Parathyroid adenoma (tissue), 2 donors: ENCODE data around the gene SMC6.

Source experiments
- H2AFZ ChIP-seq: fragments of 300-600 bp; sonication (generic); one replicate; pipeline ENCODE4 v1.7.0; 2017; ENCODE audit warnings: antibody characterized with exemption, mild to moderate bottlenecking
- H3K27ac ChIP-seq: fragments of 300-600 bp; sonication (generic); one replicate; pipeline ENCODE4 v1.7.0; 2017
- H3K27me3 ChIP-seq: fragments of 300-600 bp; sonication (generic); one replicate; pipeline ENCODE4 v1.7.0; 2017; ENCODE audit warnings: low read length; ENCODE audit not compliant: control insufficient read depth, insufficient read depth
- H3K36me3 ChIP-seq: fragments of 300-600 bp; sonication (generic); one replicate; pipeline ENCODE4 v1.7.0; 2017; ENCODE audit warnings: low read length; ENCODE audit not compliant: control insufficient read depth, insufficient read depth
- H3K4me1 ChIP-seq: fragments of 300-600 bp; sonication (generic); one replicate; pipeline ENCODE4 v1.7.0; 2017; ENCODE audit warnings: control low read depth
- H3K4me2 ChIP-seq: fragments of 300-600 bp; sonication (generic); one replicate; pipeline ENCODE4 v1.7.0; 2017; ENCODE audit warnings: low read length
- H3K4me3 ChIP-seq: fragments of 300-600 bp; sonication (generic); one replicate; pipeline ENCODE4 v1.7.0; 2017; ENCODE audit warnings: low read depth, low read length
- H3K79me2 ChIP-seq: fragments of 300-600 bp; sonication (generic); one replicate; pipeline ENCODE4 v1.7.0; 2017; ENCODE audit warnings: control low read depth
- H3K9ac ChIP-seq: fragments of 300-600 bp; sonication (generic); one replicate; pipeline ENCODE4 v1.7.0; 2017; ENCODE audit warnings: mild to moderate bottlenecking
- H3K9me3 ChIP-seq: fragments of 300-600 bp; sonication (generic); one replicate; pipeline ENCODE4 v1.7.0; 2017; ENCODE audit warnings: low read length; ENCODE audit not compliant: control insufficient read depth
- TF ChIP-seq, protein P1 (sequence below): fragments of 300-600 bp; sonication (generic); IDR thresholded peaks from one replicate; pipeline ENCODE4 v1.7.0; 2017; ENCODE audit warnings: antibody characterized with exemption, mild to moderate bottlenecking
- donor health status: primary hyperparathyroidism.

SMC6 gene

DNA sequence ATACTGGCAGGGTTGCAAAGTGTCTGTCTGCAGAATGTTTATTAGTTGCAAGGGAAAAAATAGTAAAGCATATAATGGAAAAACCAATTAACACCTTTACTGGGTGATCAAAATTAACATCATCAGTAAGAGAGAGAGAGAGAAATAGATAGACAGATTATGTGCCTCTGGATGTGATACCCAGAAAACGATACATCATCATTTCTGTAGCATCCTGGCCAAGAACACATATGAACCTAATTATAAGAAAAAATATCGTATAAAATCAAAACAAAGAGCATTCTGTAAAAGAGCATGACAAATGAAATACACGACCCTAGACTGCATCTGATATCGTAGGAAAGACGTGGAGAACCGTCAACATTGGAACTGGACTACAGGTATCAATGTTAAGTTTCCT is 64.6 kb downstream of the SMC6 start:
- Histone ChIP-seq H3K9me3 (no peaks in the 10 kb centered on the region), H3K79me2 (no peaks in the 10 kb centered on the region), H3K4me1 (no peaks in the 10 kb centered on the region), H3K4me2 (no peak overlapping the region), H3K27ac (no peak overlapping the region), H3K27me3 (no peaks in the 10 kb centered on the region), H2AFZ (no peak overlapping the region), H3K4me3 (no peak overlapping the region), H3K9ac (no peak overlapping the region), H3K36me3 (no peaks in the 10 kb centered on the region)
- TF ChIP-seq, protein P1, sequence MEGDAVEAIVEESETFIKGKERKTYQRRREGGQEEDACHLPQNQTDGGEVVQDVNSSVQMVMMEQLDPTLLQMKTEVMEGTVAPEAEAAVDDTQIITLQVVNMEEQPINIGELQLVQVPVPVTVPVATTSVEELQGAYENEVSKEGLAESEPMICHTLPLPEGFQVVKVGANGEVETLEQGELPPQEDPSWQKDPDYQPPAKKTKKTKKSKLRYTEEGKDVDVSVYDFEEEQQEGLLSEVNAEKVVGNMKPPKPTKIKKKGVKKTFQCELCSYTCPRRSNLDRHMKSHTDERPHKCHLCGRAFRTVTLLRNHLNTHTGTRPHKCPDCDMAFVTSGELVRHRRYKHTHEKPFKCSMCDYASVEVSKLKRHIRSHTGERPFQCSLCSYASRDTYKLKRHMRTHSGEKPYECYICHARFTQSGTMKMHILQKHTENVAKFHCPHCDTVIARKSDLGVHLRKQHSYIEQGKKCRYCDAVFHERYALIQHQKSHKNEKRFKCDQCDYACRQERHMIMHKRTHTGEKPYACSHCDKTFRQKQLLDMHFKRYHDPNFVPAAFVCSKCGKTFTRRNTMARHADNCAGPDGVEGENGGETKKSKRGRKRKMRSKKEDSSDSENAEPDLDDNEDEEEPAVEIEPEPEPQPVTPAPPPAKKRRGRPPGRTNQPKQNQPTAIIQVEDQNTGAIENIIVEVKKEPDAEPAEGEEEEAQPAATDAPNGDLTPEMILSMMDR = no peak

DNA sequence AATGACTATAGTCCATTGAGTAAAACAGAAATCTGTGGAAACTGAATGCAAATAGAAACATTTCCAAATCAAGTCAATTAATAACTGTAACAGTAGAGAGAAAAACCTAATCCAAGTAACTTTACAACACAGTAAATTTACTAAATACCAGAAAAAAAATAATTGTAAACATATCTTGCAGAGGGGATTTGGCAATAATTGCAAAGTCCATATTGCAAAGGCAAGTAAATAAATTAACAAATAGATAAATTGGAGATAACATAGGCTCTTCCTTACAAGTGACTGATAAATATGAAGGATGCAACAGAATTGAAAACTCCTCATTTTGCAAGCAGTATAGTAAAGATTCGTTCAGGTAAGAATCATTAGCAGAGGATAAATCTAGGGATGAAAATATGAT is 65.0 kb downstream of the SMC6 start:
- no peak overlapping the region for H3K4me3 ChIP-seq
- H3K4me1 ChIP-seq = no peaks in the 10 kb centered on the region
- H3K27ac ChIP-seq = no peak overlapping the region
- no peaks in the 10 kb centered on the region for H3K27me3 ChIP-seq
- H3K36me3 ChIP-seq = no peaks in the 10 kb centered on the region
- TF ChIP-seq, protein P1 = no peak
- no peaks in the 10 kb centered on the region for H3K79me2 ChIP-seq
- no peak overlapping the region for H2AFZ ChIP-seq
- no peak overlapping the region for H3K9ac ChIP-seq
- H3K4me2 ChIP-seq = no peak overlapping the region
- H3K9me3 ChIP-seq = no peaks in the 10 kb centered on the region

DNA sequence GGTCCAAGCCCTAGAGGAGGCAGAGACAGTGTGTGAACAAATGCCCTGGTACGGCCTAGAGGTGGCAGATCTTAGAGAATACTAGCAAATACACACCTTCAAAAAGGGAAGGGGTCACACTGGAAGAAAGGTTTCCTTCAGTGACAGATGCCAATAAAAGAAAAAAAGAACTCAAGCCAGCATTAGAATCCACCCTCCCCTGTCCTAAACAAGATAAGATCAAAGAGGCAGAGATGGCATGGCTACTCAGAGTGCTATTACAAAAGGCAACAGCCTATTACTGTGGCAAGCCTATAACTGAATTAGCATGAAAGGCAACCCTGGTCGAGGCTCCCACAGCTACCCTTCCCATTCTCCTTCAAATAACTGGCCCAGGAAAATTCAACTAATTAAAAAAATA is 69.6 kb downstream of the SMC6 start:
- Histone ChIP-seq H3K36me3 (no peaks in the 10 kb centered on the region), H3K4me1 (no peaks in the 10 kb centered on the region), H3K27ac (no peak overlapping the region), H2AFZ (no peak overlapping the region), H3K4me3 (no peak overlapping the region), H3K9ac (no peak overlapping the region), H3K79me2 (no peaks in the 10 kb centered on the region), H3K4me2 (no peak overlapping the region), H3K27me3 (no peaks in the 10 kb centered on the region), H3K9me3 (no peaks in the 10 kb centered on the region)
- TF ChIP-seq, protein P1 = no peak

DNA sequence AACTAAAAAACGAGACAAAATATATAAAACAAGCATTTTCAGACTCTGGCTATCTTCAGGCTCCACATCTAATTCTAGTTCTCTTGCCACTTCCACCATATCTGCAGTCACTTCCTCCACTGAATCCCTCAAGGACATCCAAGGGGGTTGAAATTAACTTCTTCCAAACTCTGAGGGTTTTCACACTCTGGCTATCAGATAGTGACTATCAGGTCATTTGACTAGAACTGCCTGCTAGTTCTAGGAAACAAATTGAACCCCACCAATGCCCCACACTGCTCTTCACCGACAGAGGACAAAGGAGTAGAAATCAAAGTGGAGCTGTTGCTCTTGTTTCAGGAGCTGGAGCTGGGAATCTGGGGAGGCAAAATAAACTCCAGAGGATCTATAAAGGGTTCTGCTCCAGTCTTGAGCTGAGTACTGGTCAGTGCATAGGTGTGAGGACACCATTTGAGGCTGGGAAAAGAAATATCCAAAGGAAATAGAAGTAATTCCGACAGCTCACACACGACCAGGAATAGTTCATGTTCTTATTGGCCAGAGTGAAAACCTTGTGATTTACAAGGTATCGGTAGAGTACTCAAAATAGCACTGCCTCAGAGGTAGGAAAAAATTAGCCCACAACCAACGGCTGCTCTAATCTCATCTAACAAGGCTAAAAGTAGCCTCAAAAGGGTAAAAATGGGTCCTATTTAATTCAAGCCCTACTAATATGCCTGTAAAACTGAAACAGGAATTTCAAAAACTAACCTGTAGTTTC is 71.3 kb downstream of the SMC6 start:
- H3K9ac ChIP-seq = no peak overlapping the region
- H3K9me3 ChIP-seq = no peaks in the 10 kb centered on the region
- H3K27me3 ChIP-seq = no peaks in the 10 kb centered on the region
- H3K27ac ChIP-seq = no peak overlapping the region
- H3K4me1 ChIP-seq = no peaks in the 10 kb centered on the region
- no peak overlapping the region for H3K4me3 ChIP-seq
- no peaks in the 10 kb centered on the region for H3K79me2 ChIP-seq
- H3K36me3 ChIP-seq = no peaks in the 10 kb centered on the region
- no peak overlapping the region for H2AFZ ChIP-seq
- H3K4me2 ChIP-seq = no peak overlapping the region
- TF ChIP-seq, protein P1 = no peak

DNA sequence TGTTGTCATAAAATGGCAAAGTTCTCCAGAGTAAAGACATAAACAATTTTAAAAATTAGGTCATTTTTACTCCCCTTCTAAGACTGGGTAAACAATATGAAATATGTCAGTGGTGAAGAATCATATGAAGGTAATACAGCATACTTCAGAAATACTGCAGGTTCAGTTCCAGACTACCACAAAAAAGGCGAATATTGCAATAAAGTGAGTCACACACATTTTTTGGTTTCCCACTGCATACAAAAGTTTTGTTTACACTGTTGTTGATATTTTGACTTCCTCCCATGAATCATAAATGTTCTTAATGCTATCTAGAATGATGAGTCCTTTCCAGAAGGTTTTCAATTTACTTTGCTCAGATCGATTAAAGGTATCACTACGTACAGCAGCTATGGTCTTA is 73.5 kb downstream of the SMC6 start:
- TF ChIP-seq, protein P1 = no peak
- H3K36me3 ChIP-seq = no peaks in the 10 kb centered on the region

More for the DNA sequence above, 73.5 kb downstream of the SMC6 start:
- H3K27ac ChIP-seq = no peak overlapping the region
- no peaks in the 10 kb centered on the region for H3K4me1 ChIP-seq
- no peaks in the 10 kb centered on the region for H3K27me3 ChIP-seq
- H3K9ac ChIP-seq = no peak overlapping the region
- H3K4me3 ChIP-seq = no peak overlapping the region
- no peaks in the 10 kb centered on the region for H3K79me2 ChIP-seq
- H3K9me3 ChIP-seq = no peaks in the 10 kb centered on the region
- H3K4me2 ChIP-seq = no peak overlapping the region
- H2AFZ ChIP-seq = no peak overlapping the region
